Epithelial cell of esophagus (primary cell): ENCODE data around the gene PARD6A.

Experiments
- DNase-seq: peaks from one replicate; pipeline ENCODE4 v3.0.0; 2010; ENCODE audit warnings: low read depth
- H3K4me3 ChIP-seq: 2 replicates; pipeline ENCODE4 v1.5.1; 2011; ENCODE audit warnings: mild to moderate bottlenecking, low read length, control low read depth
- TF ChIP-seq, protein P1 (sequence below): IDR thresholded peaks from 2 replicates; pipeline ENCODE4 v1.5.1; 2011; ENCODE audit warnings: low read depth, mild to moderate bottlenecking, low read length, control low read depth, inconsistent platforms; ENCODE audit not compliant: insufficient read depth; ENCODE audit errors: missing control alignments

The PARD6A gene

DNA sequence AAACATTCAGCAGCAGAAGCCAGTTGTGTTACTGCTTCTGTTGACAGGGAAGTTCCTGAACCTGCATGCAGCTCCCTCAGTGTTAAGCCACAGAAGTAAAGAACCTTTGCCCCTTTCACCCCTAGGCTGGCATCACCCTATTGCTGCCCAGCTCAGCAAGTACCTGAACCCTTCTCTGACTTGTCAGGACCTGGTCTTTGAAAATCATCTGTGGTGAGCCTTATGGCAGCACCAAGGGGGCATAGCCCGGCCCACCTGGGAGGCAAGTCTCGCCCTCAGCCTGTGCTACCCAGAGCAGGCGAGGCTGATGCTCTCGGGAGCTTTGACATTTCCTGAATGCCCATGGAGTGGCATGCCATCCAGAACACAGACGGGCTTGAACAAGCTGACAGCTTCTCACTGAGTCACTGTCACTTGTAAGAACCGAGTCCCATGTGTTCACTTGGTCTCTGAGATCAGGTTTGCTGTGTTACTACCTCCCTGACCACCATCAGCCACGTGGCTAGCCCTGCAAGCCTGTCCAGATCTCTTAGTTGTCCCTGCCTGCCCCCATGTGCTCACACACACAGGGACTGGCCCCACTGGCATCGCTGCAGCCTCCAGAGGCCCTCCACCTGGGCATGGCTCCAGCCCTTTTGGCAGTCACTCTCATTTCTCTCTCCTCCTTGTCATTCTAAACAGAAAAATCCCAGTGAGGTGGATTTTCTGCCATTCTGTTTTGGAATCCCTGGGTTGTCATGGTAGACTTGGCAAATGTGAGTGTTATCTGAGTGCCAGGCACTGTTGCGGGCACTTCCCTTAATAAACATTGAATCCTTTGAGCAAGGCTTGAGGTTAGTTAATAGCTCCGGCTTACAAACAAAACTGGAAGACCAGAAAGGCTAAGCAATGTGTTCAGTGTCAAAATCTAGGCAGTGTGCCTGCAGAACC, 18.7 kb upstream of the PARD6A start:
- TF ChIP-seq, protein P1, sequence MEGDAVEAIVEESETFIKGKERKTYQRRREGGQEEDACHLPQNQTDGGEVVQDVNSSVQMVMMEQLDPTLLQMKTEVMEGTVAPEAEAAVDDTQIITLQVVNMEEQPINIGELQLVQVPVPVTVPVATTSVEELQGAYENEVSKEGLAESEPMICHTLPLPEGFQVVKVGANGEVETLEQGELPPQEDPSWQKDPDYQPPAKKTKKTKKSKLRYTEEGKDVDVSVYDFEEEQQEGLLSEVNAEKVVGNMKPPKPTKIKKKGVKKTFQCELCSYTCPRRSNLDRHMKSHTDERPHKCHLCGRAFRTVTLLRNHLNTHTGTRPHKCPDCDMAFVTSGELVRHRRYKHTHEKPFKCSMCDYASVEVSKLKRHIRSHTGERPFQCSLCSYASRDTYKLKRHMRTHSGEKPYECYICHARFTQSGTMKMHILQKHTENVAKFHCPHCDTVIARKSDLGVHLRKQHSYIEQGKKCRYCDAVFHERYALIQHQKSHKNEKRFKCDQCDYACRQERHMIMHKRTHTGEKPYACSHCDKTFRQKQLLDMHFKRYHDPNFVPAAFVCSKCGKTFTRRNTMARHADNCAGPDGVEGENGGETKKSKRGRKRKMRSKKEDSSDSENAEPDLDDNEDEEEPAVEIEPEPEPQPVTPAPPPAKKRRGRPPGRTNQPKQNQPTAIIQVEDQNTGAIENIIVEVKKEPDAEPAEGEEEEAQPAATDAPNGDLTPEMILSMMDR, result no peak
- DNase-seq, result peak; percentile 69
- H3K4me3 ChIP-seq, result no peak overlapping the region

DNA sequence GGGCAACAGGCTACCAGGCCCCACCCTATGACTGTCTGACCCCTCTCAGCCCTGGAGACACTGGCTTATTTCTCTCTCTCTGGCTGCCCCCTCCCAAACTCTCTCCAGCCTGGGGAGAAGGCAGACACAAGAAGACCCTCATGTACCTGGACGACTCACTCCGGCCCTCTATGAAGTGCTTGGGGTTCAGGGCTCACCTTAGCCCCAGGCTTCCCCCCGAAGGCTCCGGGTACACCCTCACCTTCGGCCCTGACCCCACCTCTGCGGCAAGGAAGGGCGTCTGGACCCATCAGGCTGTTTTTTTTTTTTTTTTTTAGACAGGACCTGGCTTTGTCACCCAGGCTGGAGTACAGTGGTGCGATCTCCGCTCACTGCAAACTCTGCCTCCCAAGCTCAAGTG, 16.7 kb upstream of the PARD6A start:
- H3K4me3 ChIP-seq, result no peak overlapping the region
- DNase-seq, result no peak
- TF ChIP-seq, protein P1, result no peak

DNA sequence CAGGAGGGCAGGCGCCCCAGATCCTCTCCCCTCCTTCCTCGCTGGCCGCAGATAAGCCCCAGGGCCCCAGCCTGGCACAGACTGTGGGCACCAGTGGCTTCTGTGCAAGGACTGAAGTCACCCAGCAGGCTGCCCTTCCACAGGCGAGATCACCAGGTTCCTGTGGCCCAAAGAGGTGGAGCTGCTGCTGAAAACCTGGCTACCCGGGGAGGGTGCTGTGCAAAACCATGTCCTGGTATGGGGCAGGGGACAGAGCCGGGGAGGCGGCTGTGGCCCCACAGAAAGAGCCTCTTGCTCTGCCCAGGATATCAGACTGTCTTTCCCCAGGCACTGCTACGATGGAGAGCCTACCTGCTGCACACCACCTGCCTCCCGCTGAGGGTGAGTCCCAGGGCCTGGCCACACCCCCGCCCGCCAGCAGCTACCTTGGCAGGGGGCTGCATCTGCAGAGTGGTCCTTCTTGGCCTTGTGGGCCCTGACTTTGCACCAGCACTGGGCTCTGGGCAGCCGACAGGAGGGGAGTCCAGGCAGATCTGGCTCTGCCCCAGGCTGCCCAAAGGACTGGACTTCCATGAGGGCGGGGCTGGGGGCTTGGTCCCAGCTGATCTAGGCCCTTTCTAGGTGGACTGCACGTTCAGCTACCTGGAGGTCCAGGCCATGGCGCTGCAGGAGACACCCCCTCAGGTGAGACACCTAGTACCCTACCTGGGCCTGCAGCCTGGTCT, 15.2 kb upstream of the PARD6A start:
- H3K4me3 ChIP-seq, result no peak overlapping the region
- TF ChIP-seq, protein P1, result no peak
- DNase-seq, result no peak

DNA sequence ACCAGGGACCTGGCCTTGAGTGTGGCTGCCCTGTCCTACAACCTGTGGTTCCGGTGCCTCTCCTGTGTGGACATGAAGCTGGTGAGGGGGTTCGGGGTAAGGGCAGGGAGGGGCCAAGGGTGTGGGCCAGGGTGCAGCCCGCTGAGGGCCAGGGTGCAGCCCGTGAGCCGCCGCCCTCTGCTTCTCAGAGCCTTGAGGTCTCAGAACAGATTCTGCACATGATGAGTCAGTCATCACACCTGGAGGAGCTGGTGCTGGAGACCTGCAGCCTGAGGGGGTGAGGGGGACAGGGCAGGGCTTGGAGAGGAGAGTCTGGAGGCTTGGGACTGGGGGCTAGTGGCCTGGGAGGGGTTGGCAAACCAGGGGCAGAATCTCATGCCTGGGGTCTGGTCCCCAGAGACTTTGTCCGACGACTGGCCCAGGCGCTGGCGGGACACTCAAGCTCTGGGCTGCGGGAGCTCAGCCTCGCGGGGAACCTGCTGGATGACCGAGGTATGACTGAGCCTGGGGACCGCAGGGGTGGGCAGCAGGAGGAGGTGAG, 13.6 kb upstream of the PARD6A start:
- peak; percentile 58 for DNase-seq
- TF ChIP-seq, protein P1, result no peak
- no peak overlapping the region for H3K4me3 ChIP-seq

DNA sequence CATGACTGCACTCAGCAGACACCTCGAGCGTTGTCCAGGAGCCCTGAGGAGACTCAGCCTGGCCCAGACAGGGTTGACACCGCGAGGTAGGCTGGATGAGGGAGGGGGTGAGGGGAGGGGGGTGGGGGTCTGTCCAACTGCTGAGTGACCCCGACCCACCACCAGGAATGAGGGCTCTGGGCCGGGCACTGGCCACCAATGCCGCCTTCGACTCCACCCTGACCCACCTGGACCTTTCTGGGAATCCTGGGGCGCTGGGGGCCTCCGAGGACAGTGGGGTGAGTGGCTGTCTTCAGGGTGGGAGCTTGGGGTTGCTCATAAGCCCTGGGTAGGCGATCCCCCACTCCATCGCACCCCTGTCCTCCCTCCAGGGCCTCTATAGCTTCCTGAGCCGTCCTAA, 13.1 kb upstream of the PARD6A start:
- no peak for DNase-seq
- TF ChIP-seq, protein P1, result no peak
- no peak overlapping the region for H3K4me3 ChIP-seq

DNA sequence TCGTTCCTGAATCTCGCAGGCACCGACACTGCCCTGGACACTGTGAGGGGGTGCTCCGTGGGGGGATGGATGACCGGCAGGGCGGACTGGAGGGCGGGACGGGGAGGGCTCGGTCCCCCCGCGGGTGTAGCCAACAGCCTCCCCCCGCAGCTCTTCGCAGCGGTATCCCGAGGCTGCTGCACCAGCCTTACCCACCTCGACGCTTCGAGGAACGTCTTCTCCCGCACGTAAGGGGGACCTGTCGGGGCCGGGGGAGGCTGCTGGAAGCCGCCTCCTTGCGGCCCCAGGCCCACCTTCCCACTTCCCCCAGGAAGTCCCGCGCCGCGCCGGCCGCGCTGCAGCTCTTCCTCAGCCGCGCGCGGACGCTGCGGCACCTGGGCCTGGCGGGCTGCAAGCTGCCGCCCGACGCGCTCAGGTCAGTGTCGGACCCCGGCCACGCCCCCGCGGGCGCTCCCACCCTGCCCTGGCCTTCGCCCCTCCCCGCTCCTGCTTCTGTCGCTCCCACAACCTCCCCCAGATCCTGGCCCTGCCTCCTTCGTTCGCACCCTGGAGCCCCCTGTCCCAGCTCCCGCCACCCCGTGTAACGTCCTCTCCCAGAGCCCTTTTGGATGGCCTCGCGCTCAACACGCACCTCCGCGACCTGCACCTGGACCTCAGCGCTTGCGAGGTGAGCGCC, 12.5 kb upstream of the PARD6A start:
- DNase-seq, result no peak
- TF ChIP-seq, protein P1, result no peak
- no peak overlapping the region for H3K4me3 ChIP-seq
